GM12872 (cell line): ENCODE results near the gene PAX6.

Experiments
- CTCF ChIP-seq: IDR thresholded peaks from 3 replicates; pipeline ENCODE4 v1.5.1; 2011; ENCODE audit warnings: low read depth, mild to moderate bottlenecking, low read length, moderate library complexity; ENCODE audit not compliant: insufficient read depth

PAX6 gene

GRCh38 chr11:31821766-31822165 lies 10.6 kb upstream of the PAX6 start:
- TF ChIP-seq CTCF: no peak

- no peak for TF ChIP-seq CTCF
Observed at GRCh38 chr11:31821235-31821764, 10.2 kb upstream of the PAX6 start.

- TF ChIP-seq CTCF: no peak
Observed at GRCh38 chr11:31820438-31820818, 9.3 kb upstream of the PAX6 start.

GRCh38 chr11:31819621-31820437 lies 8.7 kb upstream of the PAX6 start:
- no peak for TF ChIP-seq CTCF

- TF ChIP-seq CTCF: no peak
Observed at GRCh38 chr11:31818874-31819331, 7.8 kb upstream of the PAX6 start.

GRCh38 chr11:31818425-31818755 lies 7.3 kb upstream of the PAX6 start:
- no peak for TF ChIP-seq CTCF

- TF ChIP-seq CTCF: no peak
Observed at GRCh38 chr11:31817621-31818424, 6.7 kb upstream of the PAX6 start.
